GM18858 (cell line): ENCODE results near the gene ZSWIM2.
"Not testable (repeated sequence)": the region's sequence is repeated elsewhere in the genome, so short reads cannot be mapped to it uniquely, and the experiment has no call there.

Experiments
- ATAC-seq: cut with Tn5 transposase; IDR thresholded peaks from one replicate; pipeline ENCODE4 v1.9.1; 2021; ENCODE audit not compliant: unreplicated experiment

Gene ZSWIM2, protein sequence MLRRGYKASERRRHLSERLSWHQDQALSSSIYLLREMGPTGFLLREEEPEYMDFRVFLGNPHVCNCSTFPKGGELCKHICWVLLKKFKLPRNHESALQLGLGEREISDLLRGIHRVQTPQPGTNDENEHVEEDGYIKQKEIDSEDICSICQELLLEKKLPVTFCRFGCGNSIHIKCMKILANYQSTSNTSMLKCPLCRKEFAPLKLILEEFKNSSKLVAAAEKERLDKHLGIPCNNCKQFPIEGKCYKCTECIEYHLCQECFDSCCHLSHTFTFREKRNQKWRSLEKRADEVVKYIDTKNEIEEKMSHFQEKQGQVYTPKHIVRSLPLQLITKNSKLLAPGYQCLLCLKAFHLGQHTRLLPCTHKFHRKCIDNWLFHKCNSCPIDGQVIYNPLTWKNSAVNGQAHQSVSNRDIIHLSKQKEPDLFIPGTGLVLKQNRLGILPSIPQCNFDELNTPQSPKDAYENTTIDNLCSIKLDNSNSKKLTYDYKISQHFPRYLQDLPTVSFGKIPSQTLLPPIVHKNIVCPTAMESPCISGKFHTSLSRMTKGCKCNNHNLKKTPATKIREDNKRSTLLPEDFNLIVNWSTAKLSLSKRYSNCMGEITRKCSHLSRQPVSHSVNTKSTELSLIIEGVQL

DNA sequence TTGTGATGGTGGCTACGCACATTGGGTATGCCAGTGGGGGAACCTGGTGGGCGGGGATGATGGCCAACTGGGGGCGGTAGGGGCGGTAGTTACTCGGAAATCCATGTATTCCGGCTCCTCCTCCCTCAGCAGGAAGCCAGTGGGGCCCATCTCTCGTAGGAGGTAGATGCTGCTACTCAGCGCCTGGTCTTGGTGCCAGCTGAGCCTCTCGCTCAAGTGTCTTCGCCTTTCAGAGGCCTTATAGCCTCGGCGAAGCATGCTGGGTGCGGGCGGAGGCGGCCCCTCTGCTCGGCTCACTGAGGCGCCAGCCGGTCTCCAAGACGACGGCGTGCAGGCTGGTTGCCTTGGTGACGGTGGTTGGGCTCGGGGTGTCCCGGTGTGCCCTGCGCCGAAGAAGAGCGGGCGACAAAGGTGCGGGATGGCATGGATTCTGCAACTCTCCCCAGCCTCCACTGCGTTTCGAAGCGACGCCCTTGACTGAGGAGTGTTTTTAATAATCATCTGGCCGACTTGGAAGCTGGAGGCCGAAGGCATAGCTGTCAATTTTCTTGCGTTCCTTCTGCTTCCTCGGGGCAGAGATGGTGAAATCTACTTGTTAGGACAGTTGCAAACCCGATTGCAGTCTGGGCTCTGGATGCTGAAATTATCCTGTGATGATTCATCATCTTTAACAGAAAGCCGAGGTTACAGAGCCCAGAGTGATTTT is at the start of gene ZSWIM2:
Gene ZSWIM2 (minus strand): TSS at position 298 of the 706 bp plus-strand sequence. CDS start 40 bp downstream, at position 258.
- ATAC-seq, result no peak

DNA sequence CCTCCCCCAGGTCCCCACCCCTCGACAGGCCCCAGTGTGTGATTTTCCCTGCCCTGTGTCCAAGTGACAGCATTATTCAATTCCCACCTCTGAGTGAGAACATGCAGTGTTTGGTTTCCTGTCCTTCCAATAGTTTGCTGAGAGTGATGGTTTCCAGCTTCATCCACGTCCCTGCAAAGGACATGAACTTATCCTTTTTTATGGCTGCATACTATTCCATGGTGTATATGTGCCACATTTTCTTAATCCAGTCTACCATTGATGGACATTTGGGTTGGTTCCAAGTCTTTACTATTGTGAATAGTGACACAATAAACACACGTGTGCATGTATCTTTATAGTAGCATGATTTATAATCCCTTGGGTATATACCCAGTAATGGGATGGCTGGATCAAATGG is 47.2 kb upstream of the ZSWIM2 start:
- not testable (repeated sequence) for ATAC-seq

DNA sequence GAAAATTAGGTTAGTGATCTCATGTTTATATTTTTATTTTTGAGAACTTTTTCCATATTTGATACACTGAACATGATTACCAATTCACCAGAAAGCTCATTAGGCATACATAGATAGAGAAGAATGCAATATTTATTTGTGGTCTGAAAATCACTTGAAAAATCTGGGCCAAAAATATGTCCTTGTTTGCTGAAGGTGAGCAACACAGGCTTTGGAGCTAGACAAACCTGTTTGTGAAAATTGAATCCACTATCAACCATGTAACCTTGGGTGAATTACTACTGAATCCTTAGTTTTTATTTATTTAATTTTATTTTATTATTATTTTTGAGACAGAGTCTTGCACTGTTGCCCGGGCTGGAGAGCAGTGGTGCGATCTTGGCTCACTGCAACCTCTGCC is 46.5 kb upstream of the ZSWIM2 start:
- ATAC-seq, result no peak

DNA sequence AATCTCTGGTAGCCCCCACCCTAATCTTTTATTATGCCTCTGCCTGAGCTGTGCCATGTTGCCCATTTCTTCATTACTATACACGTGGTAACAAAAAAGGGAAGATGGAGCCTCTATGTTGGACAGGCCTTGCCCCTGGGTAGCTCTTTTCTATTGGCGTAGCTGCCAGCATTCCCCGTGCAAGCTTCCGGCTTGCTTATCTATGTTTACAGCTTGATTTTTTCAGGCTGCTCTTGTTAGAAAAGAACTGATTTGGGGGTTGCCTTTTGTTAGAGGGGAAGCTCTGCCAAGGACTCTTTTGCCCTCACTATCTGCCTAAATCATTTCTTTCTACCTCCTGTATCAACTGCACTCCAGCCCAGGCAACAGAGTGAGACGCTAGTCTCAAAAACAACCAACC is 45.5 kb upstream of the ZSWIM2 start:
- ATAC-seq, result no peak

DNA sequence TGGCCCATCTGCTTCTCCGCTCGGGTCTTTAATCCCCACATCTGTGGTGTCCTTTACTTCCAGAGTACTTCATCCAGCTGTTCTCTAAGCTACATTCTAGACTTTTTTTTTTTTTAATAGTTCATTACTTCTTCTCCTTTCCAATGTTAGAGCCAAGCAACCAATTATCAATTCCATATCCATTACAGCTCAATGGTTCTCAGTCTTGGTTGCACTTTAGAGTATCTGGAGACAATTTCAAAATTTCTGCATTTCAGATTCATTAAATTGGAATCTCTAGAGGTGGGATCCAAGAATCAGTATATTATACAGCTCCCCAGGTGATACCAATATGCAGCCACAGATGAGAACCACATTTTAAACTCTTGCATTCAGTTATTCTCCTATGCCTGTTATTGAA is 43.9 kb upstream of the ZSWIM2 start:
- no peak for ATAC-seq

DNA sequence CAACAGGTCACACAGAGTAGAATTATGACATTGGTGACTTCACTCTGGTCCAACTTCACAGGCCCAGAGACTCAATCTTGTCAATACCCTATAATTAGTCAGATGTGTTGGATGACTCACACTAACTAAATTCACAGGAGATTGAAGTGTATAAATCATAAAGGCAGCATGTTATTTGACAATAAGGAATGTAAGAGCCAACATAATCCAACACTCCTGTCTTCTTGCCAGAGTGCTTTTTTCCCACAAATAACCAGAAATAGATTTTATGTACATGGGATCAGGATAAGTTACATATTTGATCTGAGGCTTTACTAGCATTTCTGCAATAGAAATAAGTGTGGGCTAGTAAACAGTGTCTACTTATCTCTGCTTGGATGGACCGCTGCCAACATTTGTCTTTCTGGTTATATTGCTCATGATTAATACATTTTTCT is 42.2 kb upstream of the ZSWIM2 start:
- ATAC-seq, result no peak

DNA sequence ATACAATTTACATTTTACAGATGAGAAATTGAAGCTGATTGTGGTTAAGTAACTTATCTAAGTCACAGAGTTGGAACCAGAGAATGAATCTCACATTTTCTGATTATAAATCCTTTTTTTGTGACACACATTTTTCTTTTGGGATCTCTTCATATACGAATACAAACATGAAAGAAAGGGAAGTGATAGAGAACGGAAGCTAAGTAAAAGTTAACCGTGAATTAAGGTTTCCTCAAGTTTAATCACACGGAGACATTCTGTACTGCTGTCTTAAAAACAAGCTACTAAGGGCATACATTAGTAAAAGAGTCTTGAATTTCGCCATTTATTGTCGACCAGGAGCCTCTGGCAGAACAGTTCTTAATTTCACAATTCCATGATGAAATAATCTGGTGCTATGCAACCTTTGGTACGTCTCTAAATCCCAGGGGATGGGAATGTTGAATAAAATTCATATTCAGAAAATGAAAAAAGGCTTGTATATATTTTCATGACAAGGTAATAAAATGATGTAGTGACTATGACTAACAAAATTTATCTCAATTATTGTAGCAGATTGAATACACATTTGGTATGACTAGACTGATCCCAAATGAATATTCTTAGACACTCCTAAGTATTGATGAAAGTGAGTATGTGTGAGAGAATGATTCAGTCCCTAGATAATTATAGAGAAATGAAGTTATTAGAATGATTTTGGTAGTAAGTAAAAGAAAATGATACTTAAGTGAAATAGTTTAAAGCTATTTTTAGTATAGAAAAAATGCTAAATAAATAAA is 40.3 kb upstream of the ZSWIM2 start:
- no peak for ATAC-seq

DNA sequence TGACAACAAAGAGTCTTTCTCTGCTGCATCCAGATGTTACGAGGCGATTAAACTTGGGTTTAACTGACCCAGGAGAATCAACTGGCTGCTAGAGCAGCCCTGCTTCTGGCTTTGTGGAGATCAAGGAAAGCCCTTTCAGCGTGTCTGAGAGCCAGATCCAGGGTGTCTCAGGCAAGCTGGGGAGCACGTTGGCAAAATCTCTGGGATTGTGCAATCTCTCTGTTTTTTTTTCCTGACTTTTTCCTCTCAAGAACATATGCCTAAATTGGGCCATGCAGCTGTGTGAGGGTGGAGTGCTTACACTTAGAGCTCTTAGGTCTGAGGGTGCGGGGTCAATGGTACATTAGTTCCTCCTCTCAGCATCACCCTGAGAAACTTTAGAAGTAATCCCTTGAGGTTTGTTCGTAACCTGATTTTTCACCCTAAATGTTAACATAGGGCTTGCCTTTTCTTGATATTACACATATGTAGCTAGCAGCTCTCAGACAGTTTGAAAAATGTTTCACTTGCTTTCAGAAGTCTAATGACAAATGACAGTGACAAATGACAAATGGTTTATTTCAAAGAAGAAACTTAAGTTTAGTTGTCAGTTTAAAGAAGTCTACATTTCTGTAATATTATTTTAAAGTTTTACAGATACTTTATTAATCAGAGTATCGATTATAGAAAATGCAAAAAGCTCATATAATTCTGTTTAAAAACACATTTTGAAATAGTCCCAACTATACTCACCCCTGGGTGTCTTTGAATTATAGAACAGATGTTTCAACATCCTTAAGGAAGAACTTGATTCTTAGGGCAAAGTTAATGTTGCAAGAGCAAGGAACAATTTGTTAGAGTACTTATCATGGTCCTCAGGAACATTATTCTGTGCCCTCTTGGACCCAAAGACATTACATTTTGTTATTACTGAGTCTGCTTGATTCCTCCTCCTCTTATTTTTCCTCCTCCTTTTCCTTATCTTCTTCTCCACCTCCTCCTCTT is 38.4 kb upstream of the ZSWIM2 start:
- ATAC-seq, result peak; percentile 57

DNA sequence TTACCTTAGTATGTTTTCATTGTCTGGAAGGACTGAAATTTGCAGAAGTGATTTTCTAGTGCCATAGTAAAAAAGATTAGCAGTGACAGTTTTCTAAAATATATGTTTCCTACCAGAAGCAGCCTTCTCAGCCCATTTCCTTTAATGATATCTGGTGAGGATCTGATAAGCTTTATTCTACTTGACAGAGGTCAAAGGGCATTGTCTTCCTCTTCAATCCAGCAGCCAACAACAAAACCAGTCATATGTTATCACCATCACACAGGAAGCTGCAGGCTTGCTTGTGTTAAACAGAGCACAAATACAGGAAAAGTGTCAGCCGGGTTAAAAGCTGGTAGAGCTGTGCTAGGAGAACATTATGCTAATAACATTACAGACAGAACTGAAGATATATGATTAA is 35.6 kb upstream of the ZSWIM2 start:
- no peak for ATAC-seq

DNA sequence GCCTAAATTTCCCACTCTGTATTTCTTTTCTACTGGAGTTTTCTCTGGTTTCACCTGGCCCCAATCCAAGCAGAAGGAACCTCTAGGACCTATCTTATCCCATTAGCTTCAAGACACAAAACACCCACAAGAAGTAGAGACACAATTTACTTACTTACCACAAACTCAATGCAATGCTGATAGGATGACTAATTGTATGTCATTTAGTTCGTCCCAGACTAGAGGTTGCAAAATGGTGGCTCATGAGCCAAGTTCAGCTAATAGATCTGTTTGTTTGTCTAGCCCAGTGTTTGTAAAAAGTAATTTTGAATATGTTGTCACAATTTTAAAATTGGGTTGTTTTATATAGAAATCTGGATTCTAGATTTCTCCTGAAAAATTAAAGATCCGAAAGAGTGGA is 34.7 kb upstream of the ZSWIM2 start:
- ATAC-seq, result no peak

DNA sequence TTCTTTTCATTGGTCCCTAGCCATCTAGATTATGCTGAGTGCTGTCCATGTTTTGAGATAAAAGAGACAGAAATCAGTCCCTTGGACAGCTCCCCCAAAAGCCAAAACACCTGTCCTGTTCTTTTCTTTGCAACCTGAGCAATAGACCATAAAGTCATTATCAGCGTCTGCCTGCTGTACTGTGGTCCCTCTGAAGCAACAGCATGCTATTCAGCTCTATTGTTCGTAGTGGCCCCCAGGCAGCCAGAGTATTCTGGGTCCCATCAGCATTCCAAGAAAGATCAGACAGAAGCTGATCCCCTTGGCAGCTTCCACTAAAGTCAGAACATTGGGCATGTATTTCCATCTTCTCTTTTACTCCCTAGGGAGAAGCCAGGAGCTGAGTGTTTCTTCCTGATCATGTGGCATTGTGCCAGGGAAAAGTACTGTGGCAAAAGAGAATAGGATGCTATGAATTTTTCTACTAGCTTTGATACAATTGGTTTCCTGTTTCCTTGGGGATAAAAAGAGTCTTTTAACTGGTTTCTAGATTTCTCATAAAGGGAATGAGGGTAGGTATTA is 33.6 kb upstream of the ZSWIM2 start:
- no peak for ATAC-seq

DNA sequence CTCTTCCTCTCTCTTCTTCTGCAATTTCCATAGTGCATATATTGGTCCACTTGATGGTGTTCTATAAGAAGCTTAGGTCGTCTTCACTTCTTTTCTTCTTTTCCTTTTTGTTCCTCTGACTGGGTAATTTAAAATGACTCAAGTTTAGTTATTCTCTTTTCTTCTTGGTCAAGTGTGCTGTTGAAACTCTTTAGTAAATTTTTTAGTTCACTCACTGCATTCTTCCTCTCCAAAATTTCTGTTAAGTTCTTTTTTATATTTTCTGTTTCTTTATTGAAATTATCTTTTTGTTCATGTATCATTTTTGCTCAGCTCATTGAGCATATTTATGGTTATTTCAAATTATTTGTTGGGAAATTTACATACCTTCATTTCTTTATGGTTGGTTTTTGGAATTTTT is 32.7 kb upstream of the ZSWIM2 start:
- no peak for ATAC-seq

DNA sequence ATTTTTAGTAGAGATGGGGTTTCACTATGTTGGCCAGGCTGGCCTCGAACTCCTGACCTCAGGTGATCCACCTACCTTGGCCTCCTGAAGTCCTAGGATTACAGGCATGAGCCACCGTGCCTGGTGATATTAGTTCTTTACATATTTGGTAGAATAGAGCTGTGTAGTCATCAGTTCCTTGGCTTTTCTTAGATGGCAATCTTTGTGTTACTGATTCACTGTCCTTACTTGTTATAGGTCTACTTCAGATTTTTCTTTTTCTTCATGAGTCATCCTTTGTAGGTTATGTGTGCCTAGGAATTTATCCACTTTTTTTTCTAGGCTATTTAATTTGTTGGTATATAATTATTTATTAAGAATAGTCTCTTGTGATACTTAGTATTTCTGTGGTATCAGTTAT is 30.3 kb upstream of the ZSWIM2 start:
- ATAC-seq, result no peak

DNA sequence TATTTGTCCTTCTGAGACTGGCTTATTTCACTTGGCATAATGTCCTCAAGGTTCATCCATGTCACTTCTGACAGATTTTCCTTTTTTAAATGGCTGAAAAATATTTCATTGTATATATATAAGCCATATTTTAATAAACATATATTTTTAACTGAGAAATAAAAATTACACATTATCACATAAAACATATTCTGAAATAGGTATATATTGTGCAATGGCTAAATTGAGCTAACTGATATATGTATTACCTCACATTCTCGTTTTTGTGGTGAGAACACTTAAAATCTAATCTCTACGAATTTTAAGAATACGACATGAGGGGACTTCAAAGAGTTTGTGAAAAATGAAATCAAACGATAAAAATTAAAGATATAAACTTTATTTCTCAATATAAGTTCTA is 25.7 kb upstream of the ZSWIM2 start:
- ATAC-seq, result no peak

DNA sequence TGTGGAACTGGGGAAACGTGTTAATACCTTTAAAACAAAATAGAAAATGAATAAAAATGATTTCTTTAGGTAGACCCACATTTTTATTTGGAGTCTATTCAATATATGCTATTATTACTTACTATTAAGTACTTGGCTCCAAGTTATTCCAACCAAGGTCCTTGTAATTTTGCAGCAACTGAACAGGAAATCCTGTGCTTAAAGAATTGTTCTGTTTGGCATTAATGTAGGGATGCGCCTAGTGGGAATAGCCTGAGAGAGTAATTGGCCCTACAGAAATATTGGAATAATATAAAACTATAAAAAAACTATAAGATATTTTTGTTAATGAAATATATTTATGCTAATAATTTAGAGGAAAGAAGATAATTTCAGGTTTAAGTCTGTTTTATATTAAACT is 22.9 kb upstream of the ZSWIM2 start:
- no peak for ATAC-seq

DNA sequence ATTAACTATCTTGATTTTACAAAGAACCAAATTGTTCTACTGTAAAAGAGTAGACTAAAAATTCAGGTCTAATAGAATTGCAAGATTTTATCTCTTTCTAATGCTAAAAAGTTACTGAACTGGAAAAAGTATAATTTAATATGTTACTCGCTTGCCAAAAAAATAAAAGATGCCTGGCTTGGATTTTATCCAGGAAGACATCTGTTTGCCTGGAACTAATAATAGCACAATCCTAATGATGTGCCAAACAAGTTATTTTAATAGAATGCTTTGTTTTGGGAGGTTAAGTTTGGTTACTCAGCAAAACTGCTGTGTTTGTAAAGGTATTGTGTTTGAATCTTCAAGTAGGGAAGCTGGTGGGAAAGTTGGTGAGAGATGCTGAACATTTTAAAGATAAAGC is 19.4 kb upstream of the ZSWIM2 start:
- ATAC-seq, result no peak

DNA sequence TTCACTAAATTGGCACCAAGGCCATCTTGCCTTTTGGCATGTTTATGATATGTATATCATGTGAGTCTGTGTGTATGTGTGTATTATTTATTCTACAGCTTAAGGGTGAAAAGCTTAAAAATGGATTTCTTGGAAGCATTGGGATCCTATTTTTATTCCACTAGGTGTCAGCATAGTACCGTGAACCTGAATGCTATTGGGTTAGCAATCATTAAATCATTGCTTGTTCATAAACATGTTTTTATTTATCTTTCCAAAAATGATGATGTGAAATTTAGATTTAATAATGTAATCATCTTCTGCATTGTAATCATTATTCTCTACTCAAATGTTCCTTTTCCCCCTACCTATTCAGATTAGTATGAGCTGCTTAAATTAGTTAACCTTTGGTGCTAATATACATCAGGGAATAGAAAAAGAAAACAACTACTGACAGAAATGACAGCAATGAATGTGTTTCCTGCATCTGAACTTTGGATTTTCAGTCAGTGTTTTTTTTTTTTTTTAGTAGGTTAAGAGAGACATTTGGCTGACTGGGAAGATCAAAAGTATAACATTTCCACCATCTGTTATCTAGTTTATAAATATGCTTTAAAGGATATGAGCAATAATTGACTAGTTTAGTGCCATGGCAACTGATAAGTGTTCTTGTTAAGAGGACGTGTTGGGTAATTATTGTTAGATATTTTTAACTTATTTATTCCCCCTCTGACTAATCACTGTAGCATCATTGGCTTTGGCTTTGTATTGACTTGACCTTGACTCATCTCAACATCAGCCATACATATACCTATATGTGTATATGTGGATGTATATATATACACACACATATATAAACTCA is 14.1 kb upstream of the ZSWIM2 start:
- ATAC-seq, result peak; percentile 56

DNA sequence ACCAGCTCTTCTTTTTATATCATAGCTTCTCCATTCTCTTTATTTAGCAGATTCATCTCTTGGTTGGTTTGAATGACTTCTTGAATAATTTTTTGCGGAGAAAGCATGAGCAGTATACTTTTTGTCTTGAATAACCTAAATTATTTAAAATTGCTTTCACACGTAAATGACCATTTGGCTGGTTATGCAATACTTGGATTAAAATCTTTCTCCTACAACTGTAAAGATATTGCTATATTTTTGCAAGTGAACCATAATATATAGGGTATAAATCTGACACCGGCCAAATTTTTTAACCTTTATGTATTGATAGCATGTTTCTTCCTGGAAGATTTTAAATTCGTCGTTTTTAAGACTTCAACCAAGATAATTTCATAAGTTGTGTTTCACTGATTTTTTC is 6.2 kb upstream of the ZSWIM2 start:
- no peak for ATAC-seq

DNA sequence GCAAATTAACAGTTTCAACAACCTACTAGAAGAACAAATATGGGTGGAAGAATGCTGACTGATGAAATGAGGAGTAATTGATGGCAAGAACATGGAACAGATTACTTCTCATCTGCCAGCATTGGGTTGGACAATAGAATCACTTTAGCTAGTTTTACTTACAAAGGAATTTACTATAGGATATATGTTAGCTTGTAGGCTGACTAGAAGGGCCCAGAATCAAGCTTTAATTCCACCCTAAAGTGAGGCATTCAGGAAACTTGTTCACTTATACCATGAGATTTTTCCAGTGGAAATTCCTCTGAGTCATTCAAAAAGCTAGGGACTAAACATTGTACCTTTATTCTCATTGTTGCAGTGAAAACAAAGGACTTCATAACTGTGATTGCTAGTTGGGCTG is 5.0 kb upstream of the ZSWIM2 start:
- ATAC-seq, result no peak
